B cell (primary cell): ENCODE data around the gene ZSWIM9.

ENCODE experiments used
- EZH2 ChIP-seq: IDR thresholded peaks from 2 replicates; pipeline ENCODE4 v1.6.1; 2012; ENCODE audit warnings: borderline replicate concordance, low read depth, mild to moderate bottlenecking, moderate library complexity, low read length; ENCODE audit not compliant: insufficient read depth, poor library complexity, severe bottlenecking
- TF ChIP-seq, protein P1 (sequence below): fragments of 200-600 bp; IDR thresholded peaks from one replicate; pipeline ENCODE4 v1.8.0; 2022; ENCODE audit warnings: antibody characterized with exemption, mild to moderate bottlenecking

DNA sequence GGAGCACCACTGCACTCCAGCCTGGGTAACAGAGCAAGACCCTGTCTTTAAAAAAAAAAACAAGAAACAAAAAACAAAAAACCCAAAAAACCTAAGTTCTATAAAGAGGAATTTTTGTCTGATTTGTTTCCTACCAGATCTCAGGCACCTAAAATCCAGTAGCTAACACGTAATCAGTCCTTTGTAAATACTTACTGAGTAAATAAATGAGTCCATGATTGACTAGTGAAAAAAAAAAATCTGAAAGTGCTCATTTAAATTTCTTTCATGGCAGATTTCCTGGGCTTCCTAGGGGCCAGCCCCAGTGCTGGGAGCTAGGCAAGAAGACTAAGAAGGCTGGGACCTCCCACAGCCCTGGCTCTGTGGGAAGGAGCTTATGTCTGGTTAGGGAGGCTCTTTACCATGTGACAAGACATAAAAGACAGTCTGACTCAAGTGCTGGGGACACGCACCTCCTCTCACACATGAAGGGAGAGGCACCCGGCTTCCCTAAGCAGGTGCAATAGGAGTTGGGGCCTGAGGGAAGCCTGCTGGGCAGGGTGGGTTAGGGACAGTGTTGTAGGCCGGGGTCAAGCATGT lies 22.8 kb upstream of the ZSWIM9 start:
- TF ChIP-seq, protein P1, sequence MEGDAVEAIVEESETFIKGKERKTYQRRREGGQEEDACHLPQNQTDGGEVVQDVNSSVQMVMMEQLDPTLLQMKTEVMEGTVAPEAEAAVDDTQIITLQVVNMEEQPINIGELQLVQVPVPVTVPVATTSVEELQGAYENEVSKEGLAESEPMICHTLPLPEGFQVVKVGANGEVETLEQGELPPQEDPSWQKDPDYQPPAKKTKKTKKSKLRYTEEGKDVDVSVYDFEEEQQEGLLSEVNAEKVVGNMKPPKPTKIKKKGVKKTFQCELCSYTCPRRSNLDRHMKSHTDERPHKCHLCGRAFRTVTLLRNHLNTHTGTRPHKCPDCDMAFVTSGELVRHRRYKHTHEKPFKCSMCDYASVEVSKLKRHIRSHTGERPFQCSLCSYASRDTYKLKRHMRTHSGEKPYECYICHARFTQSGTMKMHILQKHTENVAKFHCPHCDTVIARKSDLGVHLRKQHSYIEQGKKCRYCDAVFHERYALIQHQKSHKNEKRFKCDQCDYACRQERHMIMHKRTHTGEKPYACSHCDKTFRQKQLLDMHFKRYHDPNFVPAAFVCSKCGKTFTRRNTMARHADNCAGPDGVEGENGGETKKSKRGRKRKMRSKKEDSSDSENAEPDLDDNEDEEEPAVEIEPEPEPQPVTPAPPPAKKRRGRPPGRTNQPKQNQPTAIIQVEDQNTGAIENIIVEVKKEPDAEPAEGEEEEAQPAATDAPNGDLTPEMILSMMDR = no peak
- no peak for TF ChIP-seq EZH2
